HG03432 (cell line): Measurements from ENCODE around the gene FIZ1.

ENCODE experiments used
- ATAC-seq: cut with Tn5 transposase; IDR thresholded peaks from one replicate; pipeline ENCODE4 v1.9.1; 2021; ENCODE audit warnings: mild to moderate bottlenecking, moderate library complexity; ENCODE audit not compliant: unreplicated experiment

Gene FIZ1

DNA sequence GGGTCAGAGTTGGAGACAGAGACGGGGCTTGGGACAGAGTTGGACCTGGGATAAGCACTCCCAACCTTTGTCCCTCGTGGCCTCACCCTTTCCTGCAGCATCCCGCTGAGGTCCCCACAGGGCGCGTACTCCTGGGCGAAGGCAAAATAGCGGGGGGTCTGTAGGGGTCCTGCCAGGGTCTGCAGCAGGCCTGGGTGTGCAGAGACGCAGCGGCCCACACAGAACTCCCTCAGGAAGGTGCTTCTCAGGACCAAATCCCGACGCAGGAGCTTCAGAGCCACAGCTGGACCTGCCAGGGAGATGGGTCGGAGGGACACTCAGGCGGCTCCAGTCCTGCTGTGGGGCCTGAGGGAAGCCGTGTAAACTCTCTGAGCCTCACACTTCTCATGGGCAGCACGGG is 55.3 kb downstream of the FIZ1 start:
- no peak for ATAC-seq

DNA sequence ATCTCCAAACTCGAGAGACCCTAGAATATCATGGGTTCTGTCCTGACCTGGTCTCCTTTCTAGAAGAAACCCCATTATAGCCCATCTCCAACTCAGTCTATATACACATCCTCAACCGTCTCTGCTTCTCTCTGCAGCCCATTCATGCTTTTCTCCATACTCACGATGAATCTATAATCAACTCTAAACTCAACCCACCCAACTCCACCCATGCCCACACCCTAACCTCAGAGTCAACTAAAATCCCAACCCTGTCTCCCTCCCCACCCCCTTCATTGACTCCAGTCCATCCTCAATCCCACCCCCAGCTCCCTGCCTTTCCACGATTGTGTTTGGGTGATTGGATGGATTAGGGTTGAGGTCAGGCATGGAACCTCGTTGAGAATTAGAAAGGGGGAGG is 55.8 kb downstream of the FIZ1 start:
- no peak for ATAC-seq

DNA sequence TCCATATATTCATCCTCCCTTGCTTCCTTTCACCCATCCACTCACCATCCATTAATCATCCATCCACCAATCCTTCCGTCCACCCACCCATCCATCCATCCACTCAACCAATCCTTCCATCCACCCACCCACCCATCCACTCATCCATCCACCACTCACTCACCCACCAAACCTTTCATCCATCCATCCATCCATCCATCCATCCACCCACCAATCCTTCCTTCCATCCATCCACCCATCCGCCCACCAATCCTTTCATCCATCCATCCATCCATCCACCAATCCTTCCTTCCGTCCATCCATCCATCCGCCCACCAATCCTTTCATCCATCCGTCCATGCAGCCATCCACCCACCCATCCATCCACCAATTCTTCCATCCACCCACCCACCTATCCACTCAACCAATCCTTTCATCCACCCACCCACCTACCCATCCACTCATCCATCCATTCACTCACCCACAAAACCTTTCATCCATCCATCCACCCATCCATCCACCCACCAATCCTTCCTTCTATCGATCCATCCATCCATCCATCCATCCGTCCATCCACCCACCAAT is 56.9 kb downstream of the FIZ1 start:
- ATAC-seq: no peak
